ENCODE results near the gene LY86.

LY86 gene

GRCh38 chr6:6701864-6702263 lies 113.3 kb downstream of the LY86 start:
- no peak for DNase-seq (ENCODE audit: low read depth in 2 of 3, low spot score in 2 of 3)

- DNase-seq (ENCODE audit: low read depth in 2 of 3, low spot score in 2 of 3), result no peak
Measured at GRCh38 chr6:6703699-6704098, 115.2 kb downstream of the LY86 start.
